Measurements from ENCODE around the gene MMP24.

The MMP24 gene

DNA sequence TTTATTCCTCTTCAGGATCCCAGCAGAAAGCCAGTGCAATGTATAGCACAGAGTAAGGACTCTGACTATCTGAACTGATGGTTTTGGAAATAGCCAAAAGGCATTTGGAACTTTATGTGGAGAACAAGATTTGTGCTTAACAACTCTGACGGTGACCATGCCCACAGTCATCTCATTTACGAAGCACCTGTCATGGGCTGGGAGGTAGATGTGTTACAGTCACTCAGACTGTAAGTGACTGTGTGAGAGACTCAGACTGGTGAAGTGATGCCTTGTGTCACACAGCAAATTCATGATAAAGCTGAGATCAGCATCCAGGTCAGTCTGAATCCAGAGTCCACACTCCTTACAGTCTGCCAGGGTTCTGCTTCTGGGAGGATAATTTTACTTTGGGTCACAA lies 89.6 kb downstream of the MMP24 start:
- DNase-seq, result no peak

DNA sequence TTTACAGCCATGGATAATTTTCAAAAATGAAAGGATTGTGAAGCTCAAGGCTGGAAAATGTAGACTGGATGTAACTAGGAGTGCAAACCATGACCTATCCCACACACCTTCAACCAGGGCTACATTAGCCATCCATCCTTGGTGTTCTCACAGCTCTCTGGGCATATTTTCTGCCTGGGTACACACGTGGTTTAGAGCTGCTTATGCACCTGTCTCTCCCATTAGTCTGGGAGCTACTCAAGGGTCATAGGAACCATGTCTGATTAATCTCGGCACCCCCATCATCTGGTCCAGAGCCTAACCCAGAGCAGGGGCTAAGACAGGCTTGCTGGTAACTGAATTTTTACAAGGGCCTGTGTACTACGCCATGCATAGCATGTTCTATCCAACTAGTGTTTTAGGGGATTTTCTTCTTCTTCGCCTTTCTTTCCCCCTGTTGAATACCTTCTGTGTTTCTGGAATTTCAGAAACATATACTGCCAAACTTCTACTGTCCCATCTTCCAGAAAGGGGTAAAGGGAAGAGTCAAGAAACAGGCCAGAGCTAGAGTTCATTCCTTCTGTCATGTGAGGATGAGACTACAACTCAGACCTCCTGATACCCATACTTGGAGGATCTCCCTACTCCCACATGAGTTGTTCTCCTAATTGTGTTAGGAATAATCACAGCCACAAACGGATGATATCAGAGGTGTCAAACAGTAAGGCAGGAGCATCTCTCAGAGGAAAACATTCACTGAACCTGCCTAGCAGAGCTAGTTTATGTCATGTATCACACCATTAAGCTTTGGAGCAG lies 91.1 kb downstream of the MMP24 start:
- no peak for DNase-seq

DNA sequence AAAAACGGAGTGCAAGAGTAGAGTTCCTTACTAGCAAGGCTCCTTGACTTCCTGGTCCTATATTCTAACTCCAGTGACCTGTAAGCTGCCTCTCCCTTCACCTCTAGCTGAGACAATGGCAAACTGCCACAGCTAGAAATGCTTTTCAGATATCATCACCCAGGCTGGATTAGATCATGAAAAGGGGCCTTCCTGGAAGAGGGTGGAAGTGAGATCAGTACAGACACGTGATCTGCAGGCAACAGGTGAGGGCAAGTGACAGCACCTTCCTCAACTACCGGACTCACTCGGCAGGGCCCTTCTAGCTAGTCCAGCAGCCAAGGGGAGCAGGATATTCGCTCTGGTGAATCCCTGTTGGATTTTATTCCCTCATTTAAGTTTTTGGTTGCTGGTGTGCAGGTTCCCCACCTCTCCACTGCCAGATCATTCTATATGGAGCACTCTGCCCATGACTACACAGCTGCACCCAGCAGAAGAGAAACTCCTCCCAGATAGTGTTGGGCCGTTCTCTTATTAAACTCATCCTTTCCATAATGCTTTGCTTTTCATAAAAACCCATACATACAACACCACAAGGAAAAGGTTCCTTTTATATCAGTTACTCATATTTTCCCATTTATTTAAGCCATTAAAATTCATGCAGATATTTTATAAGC lies 92.1 kb downstream of the MMP24 start:
- DNase-seq, result no peak

DNA sequence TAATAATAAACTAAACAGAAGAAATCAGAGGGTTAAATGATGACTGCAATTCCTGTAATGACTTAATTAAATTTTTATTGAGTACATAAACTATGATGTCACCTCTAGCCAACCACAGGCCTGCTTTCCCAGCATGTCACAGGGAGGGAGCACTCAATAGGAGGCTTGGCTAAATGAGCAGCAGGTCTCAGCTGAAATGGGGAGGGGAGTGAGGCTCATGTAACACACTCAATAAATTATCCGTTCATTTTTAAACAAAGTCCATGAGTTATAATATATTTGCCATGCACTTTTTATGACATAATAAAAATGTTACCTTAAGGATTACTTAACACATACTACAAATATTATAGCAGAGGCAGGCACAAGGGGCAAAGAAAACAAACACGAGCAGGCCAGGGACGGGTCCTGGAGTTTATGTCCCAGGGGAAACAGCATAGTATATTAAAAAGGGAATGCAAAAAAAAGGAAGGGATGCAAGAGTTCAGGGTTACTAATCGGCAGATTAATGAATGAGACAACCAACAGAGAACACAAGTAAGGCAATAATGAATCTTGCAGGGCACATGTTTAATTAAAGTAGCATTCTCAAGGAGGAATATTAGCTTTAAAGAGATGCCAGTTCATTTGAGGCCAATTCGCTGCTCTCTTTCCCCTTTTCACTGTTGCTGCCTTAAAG lies 92.8 kb downstream of the MMP24 start:
- no peak for DNase-seq

DNA sequence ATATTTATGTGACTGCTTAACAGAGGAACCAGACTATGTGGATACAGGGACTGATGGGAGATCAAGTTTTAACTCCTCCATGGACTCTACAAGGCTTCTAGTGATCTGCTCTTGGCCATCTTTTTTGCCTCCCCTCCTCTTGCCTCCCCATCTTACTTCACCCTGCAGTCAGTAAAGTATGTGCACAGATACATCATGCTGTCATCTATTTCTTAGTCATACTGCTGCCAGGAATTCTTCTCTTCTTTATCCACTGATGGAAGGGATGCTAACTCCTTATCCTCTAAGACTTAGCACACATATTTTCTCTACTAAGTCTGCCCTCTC lies 93.3 kb downstream of the MMP24 start:
- no peak for DNase-seq

DNA sequence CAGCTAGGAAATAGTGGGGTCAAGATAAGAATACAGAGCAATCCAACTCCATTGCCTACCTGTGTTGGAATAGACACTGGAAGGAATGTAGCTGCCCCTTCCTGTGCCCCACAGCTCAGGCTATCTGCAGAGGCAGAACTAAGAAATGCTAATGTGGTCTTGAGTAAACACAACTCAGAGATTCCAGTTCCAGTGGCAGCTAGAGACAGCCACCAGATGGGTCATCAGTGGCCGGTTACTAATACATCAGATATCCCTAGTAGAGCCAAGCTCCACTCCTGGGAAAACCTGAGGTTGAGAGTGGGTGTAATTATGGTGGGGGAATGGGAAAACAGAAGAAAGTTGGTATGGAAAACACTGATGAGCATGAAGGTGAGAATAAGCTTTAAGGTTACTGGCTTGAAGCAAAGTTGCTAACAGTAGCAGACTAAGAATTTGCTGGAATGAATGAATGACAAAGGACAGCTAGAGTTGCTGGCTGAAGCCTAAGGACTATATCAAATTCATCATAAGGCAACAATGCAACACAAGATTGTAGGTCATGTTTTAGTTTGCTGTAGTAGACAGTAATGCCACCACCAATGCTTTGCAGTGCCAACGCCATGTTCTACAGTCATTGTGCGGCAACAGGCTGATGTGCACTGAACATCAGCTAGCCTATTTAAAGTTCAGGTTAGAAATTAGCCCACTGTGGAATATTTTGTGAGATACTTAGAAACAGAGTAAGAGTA lies 94.1 kb downstream of the MMP24 start:
- DNase-seq, result no peak

DNA sequence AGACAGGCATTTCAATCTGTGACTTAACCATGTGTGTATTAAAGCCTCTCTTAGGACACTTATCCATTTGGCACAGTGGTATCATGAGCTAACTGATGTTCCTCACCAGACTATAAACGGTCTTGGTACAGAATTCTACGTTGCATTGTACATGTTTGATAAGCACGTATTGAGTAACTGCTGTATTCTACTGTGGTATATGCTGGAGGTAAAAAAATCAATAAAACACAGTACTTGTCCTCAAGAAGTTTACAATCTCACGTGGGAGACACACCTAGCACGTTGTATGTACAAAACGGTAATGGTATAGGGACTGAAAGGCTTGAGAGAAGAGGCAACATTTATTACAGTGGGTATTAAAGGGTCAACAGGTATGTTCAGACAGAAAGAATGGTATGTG lies 98.9 kb downstream of the MMP24 start:
- no peak for DNase-seq

DNA sequence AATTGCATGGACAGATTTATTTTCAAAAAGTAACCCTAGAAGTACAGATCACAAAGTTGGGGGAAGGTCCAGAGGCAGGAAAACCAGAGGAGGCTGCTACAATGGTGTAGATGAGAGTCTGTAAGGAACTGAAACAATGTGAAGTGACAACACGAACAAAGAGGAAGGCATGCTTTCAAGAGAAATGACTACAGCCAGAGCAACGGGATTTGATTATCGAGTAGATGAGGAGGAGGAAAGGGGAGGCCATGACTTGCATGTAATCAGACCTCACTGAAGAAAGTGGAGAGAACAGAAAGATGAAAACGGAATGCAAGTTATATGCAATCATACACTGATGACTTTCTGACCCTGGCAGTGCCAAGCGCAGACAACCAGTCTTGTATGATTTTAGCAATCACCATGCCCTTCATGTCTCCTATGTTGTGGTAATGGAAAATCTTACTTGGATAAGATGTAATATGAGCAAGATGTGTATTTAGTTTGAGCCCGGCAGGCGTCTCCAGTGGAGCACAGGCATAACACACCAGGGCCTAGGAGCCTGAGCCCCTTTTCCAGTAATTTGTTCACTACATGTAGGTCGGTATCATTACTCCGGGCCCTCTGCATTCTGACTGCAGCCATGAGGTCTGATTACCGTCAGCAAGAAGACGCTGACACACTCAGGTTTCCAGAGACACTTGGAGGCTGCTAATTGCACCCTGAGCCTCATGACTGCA lies 99.7 kb downstream of the MMP24 start:
- no peak for DNase-seq
